ENCODE data around the gene TTC22.

The TTC22 gene

GRCh38 chr1:54774820-54775498 lies 26.2 kb downstream of the TTC22 start:
- Histone ChIP-seq H3K4me3 (ENCODE audit: low read depth, low read length, poor library complexity, severe bottlenecking) (no peak overlapping the region), H4K20me1 (ENCODE audit: insufficient read depth, low read length) (no peaks in the 10 kb centered on the region), H3K4me2 (ENCODE audit: low read length) (no peak overlapping the region), H3K4me1 (ENCODE audit: insufficient read depth, low read length, severe bottlenecking) (peaks cover 7% of the 10 kb centered on the region), H3K9me2 (ENCODE audit: low read depth, low read length) (no peaks in the 10 kb centered on the region), H3K9me3 (ENCODE audit: low read length) (no peaks in the 10 kb centered on the region), H3F3A (ENCODE audit: insufficient read depth, low read length) (no peaks in the 10 kb centered on the region), H3K79me2 (ENCODE audit: insufficient read depth, low read length) (no peaks in the 10 kb centered on the region), H3K9ac (ENCODE audit: low read length) (no peak overlapping the region), H3K27me3 (ENCODE audit: insufficient read depth, low read length) (no peaks in the 10 kb centered on the region), H2AFZ (ENCODE audit: low read length) (peak overlapping the region; percentile 64; the same call in 1 of the 2 replicates), H3K36me3 (ENCODE audit: insufficient read depth, low read length) (no peaks in the 10 kb centered on the region; the same call in 1 of the 2 replicates), H3K27ac (ENCODE audit: low read depth, low read length, poor library complexity, severe bottlenecking) (no peak overlapping the region)
- no peak for TF ChIP-seq EZH2 (IDR thresholded peaks at IDR 0.05; ENCODE audit: borderline replicate concordance, low read length)

GRCh38 chr1:54772951-54773350 lies 28.2 kb downstream of the TTC22 start:
- H3K4me1 ChIP-seq (ENCODE audit: insufficient read depth, low read length, severe bottlenecking) = peaks cover 7% of the 10 kb centered on the region
- H3K79me2 ChIP-seq (ENCODE audit: insufficient read depth, low read length) = no peaks in the 10 kb centered on the region
- no peaks in the 10 kb centered on the region for H3K9me2 ChIP-seq (ENCODE audit: low read depth, low read length)
- H3K27me3 ChIP-seq (ENCODE audit: insufficient read depth, low read length) = no peaks in the 10 kb centered on the region
- no peaks in the 10 kb centered on the region; the same call in 1 of the 2 replicates for H3K36me3 ChIP-seq (ENCODE audit: insufficient read depth, low read length)
- H4K20me1 ChIP-seq (ENCODE audit: insufficient read depth, low read length) = no peaks in the 10 kb centered on the region
- H3K27ac ChIP-seq (ENCODE audit: low read depth, low read length, poor library complexity, severe bottlenecking) = no peak overlapping the region
- H3K9me3 ChIP-seq (ENCODE audit: low read length) = no peaks in the 10 kb centered on the region
- H2AFZ ChIP-seq (ENCODE audit: low read length) = no peak overlapping the region
- H3K9ac ChIP-seq (ENCODE audit: low read length) = no peak overlapping the region
- no peak overlapping the region for H3K4me2 ChIP-seq (ENCODE audit: low read length)
- TF ChIP-seq CTCF (IDR thresholded peaks at IDR 0.05; ENCODE audit: low read length) (no peak), EZH2 (IDR thresholded peaks at IDR 0.05; ENCODE audit: borderline replicate concordance, low read length) (no peak)
- H3K4me3 ChIP-seq (ENCODE audit: low read depth, low read length, poor library complexity, severe bottlenecking) = no peak overlapping the region
- H3F3A ChIP-seq (ENCODE audit: insufficient read depth, low read length) = no peaks in the 10 kb centered on the region

GRCh38 chr1:54768093-54768492 lies 33.0 kb downstream of the TTC22 start:
- H3K4me3 ChIP-seq (ENCODE audit: low read depth, low read length, poor library complexity, severe bottlenecking) = no peak overlapping the region
- H3K9me2 ChIP-seq (ENCODE audit: low read depth, low read length) = no peaks in the 10 kb centered on the region
- H3K4me2 ChIP-seq (ENCODE audit: low read length) = no peak overlapping the region
- H3K9me3 ChIP-seq (ENCODE audit: low read length) = no peaks in the 10 kb centered on the region
- no peak overlapping the region for H2AFZ ChIP-seq (ENCODE audit: low read length)
- H3K9ac ChIP-seq (ENCODE audit: low read length) = no peak overlapping the region
- TF ChIP-seq CTCF (IDR thresholded peaks at IDR 0.05; ENCODE audit: low read length) (no peak), EZH2 (IDR thresholded peaks at IDR 0.05; ENCODE audit: borderline replicate concordance, low read length) (no peak)
- H3K27ac ChIP-seq (ENCODE audit: low read depth, low read length, poor library complexity, severe bottlenecking) = no peak overlapping the region
- no peaks in the 10 kb centered on the region for H3K79me2 ChIP-seq (ENCODE audit: insufficient read depth, low read length)
- H4K20me1 ChIP-seq (ENCODE audit: insufficient read depth, low read length) = no peaks in the 10 kb centered on the region
- peaks cover 19% of the 10 kb centered on the region for H3K4me1 ChIP-seq (ENCODE audit: insufficient read depth, low read length, severe bottlenecking)
- no peaks in the 10 kb centered on the region for H3K27me3 ChIP-seq (ENCODE audit: insufficient read depth, low read length)
- no peaks in the 10 kb centered on the region for H3F3A ChIP-seq (ENCODE audit: insufficient read depth, low read length)
- no peaks in the 10 kb centered on the region for H3K36me3 ChIP-seq (ENCODE audit: insufficient read depth, low read length)

GRCh38 chr1:54767526-54767925 lies 33.6 kb downstream of the TTC22 start:
- H3K4me1 ChIP-seq (ENCODE audit: insufficient read depth, low read length, severe bottlenecking) = peaks cover 20% of the 10 kb centered on the region
- no peak overlapping the region for H3K9ac ChIP-seq (ENCODE audit: low read length)
- H3F3A ChIP-seq (ENCODE audit: insufficient read depth, low read length) = no peaks in the 10 kb centered on the region
- H3K36me3 ChIP-seq (ENCODE audit: insufficient read depth, low read length) = no peaks in the 10 kb centered on the region
- H2AFZ ChIP-seq (ENCODE audit: low read length) = no peak overlapping the region
- H3K9me3 ChIP-seq (ENCODE audit: low read length) = no peaks in the 10 kb centered on the region
- no peaks in the 10 kb centered on the region for H3K9me2 ChIP-seq (ENCODE audit: low read depth, low read length)
- no peak overlapping the region for H3K4me2 ChIP-seq (ENCODE audit: low read length)
- no peak overlapping the region for H3K27ac ChIP-seq (ENCODE audit: low read depth, low read length, poor library complexity, severe bottlenecking)
- no peak overlapping the region for H3K4me3 ChIP-seq (ENCODE audit: low read depth, low read length, poor library complexity, severe bottlenecking)
- TF ChIP-seq CTCF (IDR thresholded peaks at IDR 0.05; ENCODE audit: low read length) = no peak
- TF ChIP-seq EZH2 (IDR thresholded peaks at IDR 0.05; ENCODE audit: borderline replicate concordance, low read length) = no peak
- no peaks in the 10 kb centered on the region for H3K79me2 ChIP-seq (ENCODE audit: insufficient read depth, low read length)
- no peaks in the 10 kb centered on the region for H3K27me3 ChIP-seq (ENCODE audit: insufficient read depth, low read length)
- H4K20me1 ChIP-seq (ENCODE audit: insufficient read depth, low read length) = no peaks in the 10 kb centered on the region
